GM19351 (cell line): Measurements from ENCODE around the gene PLA2G4A.

ENCODE experiments used
- ATAC-seq: cut with Tn5 transposase; IDR thresholded peaks from one replicate; pipeline ENCODE4 v1.9.1; 2021; ENCODE audit warnings: mild to moderate bottlenecking, moderate library complexity; ENCODE audit not compliant: unreplicated experiment

The PLA2G4A gene

GRCh38 chr1:187010571-187011309 lies 182.0 kb downstream of the PLA2G4A start:
- no peak for ATAC-seq

DNA sequence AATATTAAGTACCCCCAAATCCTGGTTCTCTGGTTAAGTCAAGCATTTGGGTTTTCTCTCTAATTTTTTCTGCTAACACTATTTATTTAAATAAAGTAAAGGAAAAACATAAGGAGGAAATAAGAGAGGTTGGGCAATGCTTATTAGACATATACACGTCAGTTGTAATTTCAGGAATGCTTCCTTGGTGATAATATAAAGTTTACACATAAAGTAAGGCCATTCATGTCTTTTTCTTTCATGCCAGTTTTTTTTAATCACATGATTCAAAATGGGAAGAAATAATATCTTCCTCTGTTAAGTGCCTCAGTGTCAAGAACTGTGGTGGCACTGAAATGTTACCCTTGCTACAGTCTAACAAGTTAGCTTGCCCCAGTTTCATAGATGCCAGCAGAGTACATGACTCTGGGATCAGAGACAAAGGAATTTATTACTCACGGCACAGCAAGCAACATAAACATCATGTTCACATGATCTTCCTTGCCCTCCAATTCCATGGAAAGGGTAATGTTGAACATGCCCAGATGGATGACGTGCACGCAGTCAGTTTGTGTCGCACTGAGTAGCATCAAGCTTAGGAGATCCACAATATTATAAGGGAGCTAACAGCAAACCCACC lies 184.9 kb downstream of the PLA2G4A start:
- no peak for ATAC-seq

GRCh38 chr1:187018291-187018690 lies 189.5 kb downstream of the PLA2G4A start:
- ATAC-seq, result no peak

GRCh38 chr1:187027253-187027652 lies 198.5 kb downstream of the PLA2G4A start:
- ATAC-seq, result no peak

GRCh38 chr1:187032316-187032981 lies 203.7 kb downstream of the PLA2G4A start:
- no peak for ATAC-seq

- no peak for ATAC-seq
Observed at GRCh38 chr1:187032982-187033692, 204.4 kb downstream of the PLA2G4A start.

DNA sequence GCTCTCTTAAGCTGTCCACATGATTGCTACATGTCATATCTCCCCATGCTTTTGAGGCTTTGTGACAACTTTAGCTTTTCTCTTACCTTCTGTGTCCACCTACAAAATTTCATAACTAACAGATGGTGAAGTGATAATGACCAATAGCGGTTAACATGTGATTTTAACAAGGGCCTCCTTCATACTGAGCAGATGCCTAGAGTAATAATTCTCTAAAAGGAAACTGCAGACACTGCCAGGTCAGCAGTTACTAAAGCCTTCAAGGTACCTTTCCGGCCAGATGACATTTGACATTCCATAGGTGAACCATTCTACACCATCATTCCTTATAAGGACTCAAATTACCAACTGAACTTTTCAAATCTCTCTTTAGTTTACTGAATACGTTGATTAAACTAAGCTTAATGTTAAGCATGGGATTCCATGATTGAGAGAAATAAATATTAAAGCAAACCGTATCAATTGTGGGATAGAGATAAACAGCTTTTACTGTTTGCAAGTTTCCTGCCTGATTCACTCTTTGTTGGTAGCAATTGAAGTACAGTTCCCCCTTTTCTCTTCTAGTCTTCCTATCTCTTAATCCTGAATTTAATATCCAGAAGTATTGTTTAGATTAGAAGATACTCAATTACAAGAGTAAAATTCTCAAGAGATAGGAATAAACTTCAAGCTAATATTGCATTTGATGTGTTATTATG lies 205.1 kb downstream of the PLA2G4A start:
- no peak for ATAC-seq

- no peak for ATAC-seq
Observed at GRCh38 chr1:187034501-187034900, 205.8 kb downstream of the PLA2G4A start.

- no peak for ATAC-seq
Observed at GRCh38 chr1:187037973-187038553, 209.3 kb downstream of the PLA2G4A start.
